RWPE2 (cell line): ENCODE measurements around the gene SKAP1.
"Not testable (repeated sequence)": the region's sequence is repeated elsewhere in the genome, so short reads cannot be mapped to it uniquely, and the experiment has no call there.

Source experiments
- ATAC-seq: fragments of 200-7000 bp; cut with Tn5 transposase; 3 replicates; pipeline ENCODE4 v1.9.1; 2021; ENCODE audit warnings: low read depth
- DNase-seq: peaks from one replicate; pipeline ENCODE4 v3.0.0-alpha.2; 2020; ENCODE audit warnings: low spot score
- H3K27ac ChIP-seq: fragments of 450-650 bp; 2 replicates; pipeline ENCODE4 v1.5.1; 2017; ENCODE audit warnings: mild to moderate bottlenecking; ENCODE audit not compliant: poor library complexity, severe bottlenecking
- H3K27me3 ChIP-seq: fragments of 250-450 bp; sonication (Bioruptor Pico); 2 replicates; pipeline ENCODE4 v1.5.1; 2021; ENCODE audit warnings: mild to moderate bottlenecking, moderate library complexity; ENCODE audit not compliant: insufficient read depth, poor library complexity, severe bottlenecking
- H3K36me3 ChIP-seq: fragments of 250-450 bp; sonication (Bioruptor Pico); 2 replicates; pipeline ENCODE4 v1.5.1; 2020; ENCODE audit warnings: low read depth, mild to moderate bottlenecking, moderate library complexity
- H3K4me1 ChIP-seq: fragments of 250-450 bp; sonication (Bioruptor Pico); 2 replicates; pipeline ENCODE4 v1.5.1; 2021; ENCODE audit warnings: mild to moderate bottlenecking, moderate library complexity; ENCODE audit not compliant: insufficient read depth, poor library complexity, severe bottlenecking
- H3K4me3 ChIP-seq: fragments of 250-450 bp; sonication (Bioruptor Pico); 2 replicates; pipeline ENCODE4 v1.5.1; 2021; ENCODE audit warnings: mild to moderate bottlenecking, moderate library complexity; ENCODE audit not compliant: severe bottlenecking
- H3K9me3 ChIP-seq: fragments of 250-450 bp; sonication (Bioruptor Pico); 2 replicates; pipeline ENCODE4 v1.5.1; 2021; ENCODE audit warnings: mild to moderate bottlenecking, moderate library complexity; ENCODE audit not compliant: severe bottlenecking
- CTCF ChIP-seq: fragments of 450-650 bp; IDR thresholded peaks from one replicate; pipeline ENCODE4 v1.5.1; 2017; ENCODE audit warnings: mild to moderate bottlenecking, moderate library complexity; ENCODE audit not compliant: poor library complexity, severe bottlenecking

The SKAP1 gene

GRCh38 chr17:48453447-48453846 is 23.4 kb upstream of the SKAP1 start:
- Histone ChIP-seq H3K36me3 (no peaks in the 10 kb centered on the region), H3K4me3 (no peak overlapping the region), H3K27ac (no peak overlapping the region), H3K9me3 (no peaks in the 10 kb centered on the region), H3K4me1 (peaks cover 5% of the 10 kb centered on the region), H3K27me3 (no peaks in the 10 kb centered on the region)
- ATAC-seq (no peak), DNase-seq (no peak)
- TF ChIP-seq CTCF, result no peak

- Histone ChIP-seq H3K4me3 (no peak overlapping the region), H3K4me1 (no peaks in the 10 kb centered on the region), H3K9me3 (no peaks in the 10 kb centered on the region), H3K27ac (no peak overlapping the region), H3K27me3 (no peaks in the 10 kb centered on the region), H3K36me3 (no peaks in the 10 kb centered on the region)
- TF ChIP-seq CTCF, result no peak
- ATAC-seq (no peak), DNase-seq (no peak)
Measured at GRCh38 chr17:48451489-48451888, 21.5 kb upstream of the SKAP1 start.

GRCh38 chr17:48449335-48449734 is 19.3 kb upstream of the SKAP1 start:
- not testable (repeated sequence) for H3K4me1 ChIP-seq, ATAC-seq, DNase-seq, H3K9me3 ChIP-seq, H3K36me3 ChIP-seq, H3K4me3 ChIP-seq, H3K27me3 ChIP-seq, H3K27ac ChIP-seq

- TF ChIP-seq CTCF, result no peak
- DNase-seq (no peak), ATAC-seq (no peak)
- no peak overlapping the region for H3K4me3 ChIP-seq
- H3K27ac ChIP-seq, result no peak overlapping the region
- H3K36me3 ChIP-seq, result no peaks in the 10 kb centered on the region
- H3K9me3 ChIP-seq, result no peaks in the 10 kb centered on the region
- H3K27me3 ChIP-seq, result no peaks in the 10 kb centered on the region
- peaks cover 7% of the 10 kb centered on the region for H3K4me1 ChIP-seq
Measured at GRCh38 chr17:48445248-48445620, 15.2 kb upstream of the SKAP1 start.

GRCh38 chr17:48444516-48445247 is 14.7 kb upstream of the SKAP1 start:
- DNase-seq (no peak), ATAC-seq (no peak)
- TF ChIP-seq CTCF, result no peak
- Histone ChIP-seq H3K4me3 (no peak overlapping the region), H3K27ac (no peak overlapping the region), H3K36me3 (no peaks in the 10 kb centered on the region), H3K27me3 (no peaks in the 10 kb centered on the region), H3K9me3 (no peaks in the 10 kb centered on the region), H3K4me1 (peaks cover 7% of the 10 kb centered on the region)
